Osteocyte (in vitro differentiated cells): ENCODE measurements around the gene PHTF1. TPM values are rescaled to one million over a fixed set of nuclear protein-coding genes. Genes with fewer than 3 reads are reported as not detected.

Source experiments
- DNase-seq: peaks from one replicate; pipeline ENCODE4 v3.0.0; 2021; ENCODE audit warnings: mixed read lengths; ENCODE audit not compliant: unreplicated experiment; ENCODE audit errors: extremely low spot score
- H3K27ac Mint-ChIP-seq: one replicate; pipeline ENCODE4 v1.8.0; 2021; ENCODE audit warnings: mild to moderate bottlenecking, mixed read lengths; ENCODE audit not compliant: unreplicated experiment
- H3K27me3 Mint-ChIP-seq: one replicate; pipeline ENCODE4 v1.8.0; 2021; ENCODE audit warnings: mixed read lengths; ENCODE audit not compliant: unreplicated experiment
- H3K36me3 Mint-ChIP-seq: one replicate; pipeline ENCODE4 v1.8.0; 2021; ENCODE audit warnings: mixed read lengths; ENCODE audit not compliant: unreplicated experiment
- H3K4me1 Mint-ChIP-seq: one replicate; pipeline ENCODE4 v1.8.0; 2021; ENCODE audit warnings: mixed read lengths; ENCODE audit not compliant: unreplicated experiment
- H3K4me3 Mint-ChIP-seq: one replicate; pipeline ENCODE4 v1.8.0; 2021; ENCODE audit warnings: mild to moderate bottlenecking, moderate library complexity, mixed read lengths; ENCODE audit not compliant: unreplicated experiment
- H3K9me3 Mint-ChIP-seq: one replicate; pipeline ENCODE4 v1.8.0; 2021; ENCODE audit warnings: mixed read lengths; ENCODE audit not compliant: unreplicated experiment
- CTCF ChIP-seq: fragments of 200-600 bp; sonication (generic); IDR thresholded peaks from 2 replicates; pipeline ENCODE4 v1.5.0; 2021; ENCODE audit warnings: antibody characterized with exemption, mild to moderate bottlenecking, moderate library complexity
- total RNA-seq: library from RNA; stranded (reverse); gene quantifications from 2 replicates; pipeline ENCODE4 v1.2.1, GENCODE V29; 2021

PHTF1 gene
- total RNA-seq, 1 donor from 2014 or later = 25.8 TPM

- H3K9me3 Mint-ChIP-seq = no peaks in the 10 kb centered on the region
- TF ChIP-seq CTCF = no peak
- H3K36me3 Mint-ChIP-seq = peaks cover 4% of the 10 kb centered on the region
- H3K27me3 Mint-ChIP-seq = no peaks in the 10 kb centered on the region
- no peak for DNase-seq
- no peak overlapping the region for H3K27ac Mint-ChIP-seq
- no peak overlapping the region for H3K4me3 Mint-ChIP-seq
- peaks cover 4% of the 10 kb centered on the region for H3K4me1 Mint-ChIP-seq
Observed at GRCh38 chr1:113659035-113659434, 100.3 kb downstream of the PHTF1 start.

GRCh38 chr1:113657556-113658063 is 101.7 kb downstream of the PHTF1 start:
- no peaks in the 10 kb centered on the region for H3K9me3 Mint-ChIP-seq
- peaks cover 4% of the 10 kb centered on the region for H3K4me1 Mint-ChIP-seq
- no peak overlapping the region for H3K27ac Mint-ChIP-seq
- no peak overlapping the region for H3K4me3 Mint-ChIP-seq
- H3K36me3 Mint-ChIP-seq = peaks cover 4% of the 10 kb centered on the region
- H3K27me3 Mint-ChIP-seq = no peaks in the 10 kb centered on the region
- DNase-seq = no peak
- no peak for TF ChIP-seq CTCF

GRCh38 chr1:113657126-113657525 is 102.2 kb downstream of the PHTF1 start:
- peaks cover 4% of the 10 kb centered on the region for H3K36me3 Mint-ChIP-seq
- no peak for TF ChIP-seq CTCF
- H3K4me1 Mint-ChIP-seq = peaks cover 4% of the 10 kb centered on the region
- no peak for DNase-seq
- no peak overlapping the region for H3K27ac Mint-ChIP-seq
- H3K27me3 Mint-ChIP-seq = no peaks in the 10 kb centered on the region
- H3K4me3 Mint-ChIP-seq = no peak overlapping the region
- H3K9me3 Mint-ChIP-seq = no peaks in the 10 kb centered on the region

GRCh38 chr1:113654883-113655282 is 104.4 kb downstream of the PHTF1 start:
- Mint-ChIP-seq H3K27ac (no peak overlapping the region), H3K4me1 (peaks cover under 1% of the 10 kb centered on the region), H3K4me3 (no peak overlapping the region), H3K36me3 (peaks cover 2% of the 10 kb centered on the region), H3K27me3 (no peaks in the 10 kb centered on the region), H3K9me3 (no peaks in the 10 kb centered on the region)
- no peak for DNase-seq
- no peak for TF ChIP-seq CTCF

- H3K36me3 Mint-ChIP-seq = peaks cover 2% of the 10 kb centered on the region
- H3K27ac Mint-ChIP-seq = no peak overlapping the region
- TF ChIP-seq CTCF = no peak
- DNase-seq = no peak
- H3K4me3 Mint-ChIP-seq = no peak overlapping the region
- no peaks in the 10 kb centered on the region for H3K9me3 Mint-ChIP-seq
- no peaks in the 10 kb centered on the region for H3K27me3 Mint-ChIP-seq
- H3K4me1 Mint-ChIP-seq = no peaks in the 10 kb centered on the region
Observed at GRCh38 chr1:113653741-113654140, 105.5 kb downstream of the PHTF1 start.
